ENCODE measurements around the gene SLC25A48.

The SLC25A48 gene

DNA sequence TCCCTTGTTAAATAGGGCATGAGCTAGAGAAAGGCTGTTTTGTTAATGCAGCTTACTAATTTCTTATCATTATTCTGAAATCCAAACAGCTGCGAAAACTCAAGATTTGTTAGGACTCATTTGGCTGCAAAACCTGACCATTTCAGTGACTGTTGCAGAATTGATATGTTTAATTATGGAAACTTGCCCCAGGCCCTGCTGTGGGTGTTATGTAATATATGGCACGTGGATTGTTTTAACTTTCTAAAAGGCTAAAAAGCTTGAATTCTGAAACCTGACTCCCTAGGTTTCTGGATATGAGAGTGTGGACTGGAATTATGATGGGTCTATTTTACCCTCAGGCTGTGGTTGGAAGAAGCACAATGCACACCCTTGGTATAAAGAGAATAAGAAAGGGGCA lies 56.8 kb downstream of the SLC25A48 start:
- TF ChIP-seq, protein P1, sequence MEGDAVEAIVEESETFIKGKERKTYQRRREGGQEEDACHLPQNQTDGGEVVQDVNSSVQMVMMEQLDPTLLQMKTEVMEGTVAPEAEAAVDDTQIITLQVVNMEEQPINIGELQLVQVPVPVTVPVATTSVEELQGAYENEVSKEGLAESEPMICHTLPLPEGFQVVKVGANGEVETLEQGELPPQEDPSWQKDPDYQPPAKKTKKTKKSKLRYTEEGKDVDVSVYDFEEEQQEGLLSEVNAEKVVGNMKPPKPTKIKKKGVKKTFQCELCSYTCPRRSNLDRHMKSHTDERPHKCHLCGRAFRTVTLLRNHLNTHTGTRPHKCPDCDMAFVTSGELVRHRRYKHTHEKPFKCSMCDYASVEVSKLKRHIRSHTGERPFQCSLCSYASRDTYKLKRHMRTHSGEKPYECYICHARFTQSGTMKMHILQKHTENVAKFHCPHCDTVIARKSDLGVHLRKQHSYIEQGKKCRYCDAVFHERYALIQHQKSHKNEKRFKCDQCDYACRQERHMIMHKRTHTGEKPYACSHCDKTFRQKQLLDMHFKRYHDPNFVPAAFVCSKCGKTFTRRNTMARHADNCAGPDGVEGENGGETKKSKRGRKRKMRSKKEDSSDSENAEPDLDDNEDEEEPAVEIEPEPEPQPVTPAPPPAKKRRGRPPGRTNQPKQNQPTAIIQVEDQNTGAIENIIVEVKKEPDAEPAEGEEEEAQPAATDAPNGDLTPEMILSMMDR (IDR thresholded peaks at IDR 0.05): no peak
- TF ChIP-seq ZFX (IDR thresholded peaks at IDR 0.05; ENCODE audit: borderline replicate concordance): no peak
- no peak overlapping the region for H3K27ac ChIP-seq

DNA sequence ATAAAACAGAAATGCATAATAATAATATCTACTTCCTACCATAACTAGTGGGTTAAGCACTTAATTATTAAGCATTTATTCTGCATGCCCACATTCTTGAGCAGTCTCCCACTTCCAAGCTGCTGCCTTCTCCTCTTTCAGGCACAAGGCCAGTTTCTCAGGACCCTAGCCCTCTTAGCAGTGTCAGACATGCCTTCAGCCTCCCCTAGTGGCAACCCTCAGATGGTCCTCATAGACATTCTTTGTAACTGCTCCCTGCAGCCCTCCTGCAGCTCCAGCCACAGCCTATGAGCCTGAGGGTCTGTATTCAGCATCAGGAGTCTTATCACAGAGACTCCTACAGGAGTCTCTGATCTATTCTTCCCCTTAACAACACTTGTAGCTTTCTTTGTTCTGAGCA lies 57.3 kb downstream of the SLC25A48 start:
- no peak overlapping the region for H3K27ac ChIP-seq
- TF ChIP-seq ZFX (IDR thresholded peaks at IDR 0.05; ENCODE audit: borderline replicate concordance): no peak
- TF ChIP-seq, protein P1 (IDR thresholded peaks at IDR 0.05): 0 out of 2 replicates have a peak, but pooled peaks have one; percentile 13

DNA sequence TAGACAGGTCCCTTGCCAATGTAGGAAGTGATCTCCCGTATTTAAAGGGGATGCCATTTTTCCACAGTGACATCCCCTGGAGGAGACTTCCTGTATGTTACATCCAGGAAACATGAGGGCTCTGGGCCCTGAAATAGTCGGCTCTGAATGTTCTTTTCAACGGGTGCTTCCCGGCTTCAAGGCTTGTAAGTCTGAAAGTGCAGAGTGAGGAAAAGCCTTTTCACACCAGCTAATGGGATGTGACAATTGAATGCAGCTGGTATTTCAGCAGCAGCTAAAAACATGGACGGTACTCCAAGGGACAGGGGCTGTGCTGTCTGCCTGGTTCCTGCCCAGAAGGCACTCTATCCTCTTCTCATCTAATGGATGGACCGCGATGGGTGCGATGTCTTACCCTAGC lies 59.8 kb downstream of the SLC25A48 start:
- H3K27ac ChIP-seq: no peak overlapping the region
- no peak for TF ChIP-seq ZFX (IDR thresholded peaks at IDR 0.05; ENCODE audit: borderline replicate concordance)
- TF ChIP-seq, protein P1 (IDR thresholded peaks at IDR 0.05): no peak

DNA sequence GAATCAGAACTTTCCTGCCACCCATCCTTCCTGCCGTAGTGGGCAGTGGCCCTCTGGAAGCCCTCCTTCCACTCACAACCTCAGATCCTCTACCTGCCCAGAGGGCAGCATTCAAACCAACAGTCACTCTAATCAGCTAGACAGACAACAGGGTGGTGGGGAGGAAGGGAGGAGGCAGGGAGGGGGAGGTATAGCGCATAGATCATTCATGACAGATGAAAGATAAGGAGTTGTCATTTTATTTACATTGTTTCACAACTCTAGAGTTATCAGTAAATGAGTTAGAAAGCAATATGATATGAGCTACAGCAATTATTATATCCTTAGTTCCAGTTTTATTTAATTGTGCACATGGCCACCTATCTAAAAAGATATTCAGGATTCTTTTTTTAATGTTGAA lies 60.3 kb downstream of the SLC25A48 start:
- TF ChIP-seq, protein P1 (IDR thresholded peaks at IDR 0.05): no peak
- TF ChIP-seq ZFX (IDR thresholded peaks at IDR 0.05; ENCODE audit: borderline replicate concordance): no peak
- H3K27ac ChIP-seq: no peak overlapping the region

DNA sequence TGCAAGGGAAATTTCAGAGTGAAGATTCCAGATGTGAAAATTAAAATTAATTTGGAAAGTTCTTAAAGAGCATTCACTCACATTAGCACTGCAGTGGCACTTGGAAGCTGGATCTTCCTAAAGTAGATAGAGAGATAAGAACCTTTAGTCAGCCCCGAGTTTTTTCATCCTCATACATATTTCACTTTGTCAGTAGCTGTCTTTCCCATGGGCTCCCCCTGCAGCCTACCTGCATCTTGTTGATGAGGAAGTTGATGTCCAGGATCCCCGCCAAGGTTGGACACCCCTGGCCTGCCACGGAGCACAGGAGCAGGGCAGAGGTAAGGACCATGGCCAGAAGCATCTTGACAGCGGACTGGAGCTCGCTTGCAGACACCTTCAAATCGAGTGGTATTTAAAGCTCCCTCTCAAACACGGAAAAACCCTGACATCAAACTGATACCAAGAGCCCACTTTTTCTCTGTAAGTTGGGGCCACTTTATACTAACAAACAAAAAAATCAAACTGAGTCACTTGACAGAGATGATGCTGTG lies 61.1 kb downstream of the SLC25A48 start, which contains the start of gene IL9:
Gene IL9, minus strand, starts transcription at position 368 of the 533 bp plus-strand sequence. Its CDS starts 25 bp downstream, at position 343.
- no peak within 1 kb of the TSS for H3K27ac ChIP-seq
- no peak for TF ChIP-seq ZFX (IDR thresholded peaks at IDR 0.05; ENCODE audit: borderline replicate concordance)
- TF ChIP-seq, protein P1 (IDR thresholded peaks at IDR 0.05): no peak

DNA sequence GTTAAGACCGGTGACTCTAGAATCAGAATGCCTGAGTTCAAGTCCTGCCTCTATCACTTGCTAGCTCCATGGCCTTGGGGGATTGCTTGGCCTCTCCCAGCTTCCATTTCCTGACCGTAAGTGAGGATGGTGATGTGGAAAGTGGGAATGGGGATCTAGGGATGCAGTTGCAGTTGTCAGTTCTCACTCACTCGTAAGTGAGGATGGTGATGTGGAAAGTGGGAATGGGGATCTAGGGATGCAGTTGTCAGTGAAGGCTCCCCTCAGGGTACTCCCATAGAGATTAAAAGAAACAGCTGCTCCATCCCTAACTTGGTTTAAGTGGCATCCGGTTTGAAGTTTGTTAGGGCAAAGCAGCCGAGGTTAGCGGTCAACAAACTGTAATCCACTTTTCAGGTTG lies 64.2 kb downstream of the SLC25A48 start:
- no peak overlapping the region for H3K27ac ChIP-seq
- TF ChIP-seq ZFX (IDR thresholded peaks at IDR 0.05; ENCODE audit: borderline replicate concordance): no peak
- TF ChIP-seq, protein P1 (IDR thresholded peaks at IDR 0.05): no peak

DNA sequence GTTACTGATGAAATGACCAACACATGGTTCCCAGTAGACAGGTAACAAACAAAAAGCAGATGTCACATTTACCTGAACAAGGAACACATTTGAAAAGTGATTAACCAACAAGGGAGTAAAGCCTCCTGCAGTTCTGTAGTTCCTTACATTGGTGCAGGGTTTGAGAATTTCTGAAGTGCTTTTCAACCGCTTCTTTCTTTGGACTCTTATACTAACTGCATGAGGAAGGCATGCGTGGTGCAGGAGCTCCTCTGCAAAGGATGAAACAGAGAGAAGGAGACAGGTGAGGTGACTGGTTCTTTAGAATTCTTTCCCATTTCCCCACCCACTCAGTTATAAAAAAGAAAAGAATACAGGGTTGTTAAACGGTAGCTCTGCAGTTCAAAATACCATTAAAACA lies 65.8 kb downstream of the SLC25A48 start:
- TF ChIP-seq ZFX (IDR thresholded peaks at IDR 0.05; ENCODE audit: borderline replicate concordance): no peak
- TF ChIP-seq, protein P1 (IDR thresholded peaks at IDR 0.05): no peak

More for the DNA sequence above, 65.8 kb downstream of the SLC25A48 start:
- no peak overlapping the region for H3K27ac ChIP-seq

Measured in 22Rv1 (cell line).